HG02588 (cell line): ENCODE results near the gene TMOD2.

ENCODE experiments used
- ATAC-seq: cut with Tn5 transposase; IDR thresholded peaks from one replicate; pipeline ENCODE4 v1.9.1; 2021; ENCODE audit warnings: mild to moderate bottlenecking, moderate library complexity; ENCODE audit not compliant: unreplicated experiment

The TMOD2 gene

GRCh38 chr15:51809457-51809856 lies 58.1 kb downstream of the TMOD2 start:
- ATAC-seq = no peak

- no peak for ATAC-seq
Observed at GRCh38 chr15:51812598-51812997, 61.2 kb downstream of the TMOD2 start.

- ATAC-seq = no peak
Observed at GRCh38 chr15:51814606-51815005, 63.2 kb downstream of the TMOD2 start.

GRCh38 chr15:51816611-51817010 lies 65.2 kb downstream of the TMOD2 start:
- no peak for ATAC-seq

GRCh38 chr15:51818150-51818549 lies 66.8 kb downstream of the TMOD2 start:
- ATAC-seq = no peak

GRCh38 chr15:51825698-51826097 lies 74.3 kb downstream of the TMOD2 start:
- ATAC-seq = no peak

GRCh38 chr15:51828621-51829375 lies 77.4 kb downstream of the TMOD2 start:
- ATAC-seq = no peak

GRCh38 chr15:51829376-51830275 lies 78.2 kb downstream of the TMOD2 start, which contains the start of gene TMOD3:
TMOD3 (plus strand) TSS chr15:51829653; CDS start chr15:51862885, 33,232 bp downstream.
- peak; percentile 88 for ATAC-seq

- no peak for ATAC-seq
Observed at GRCh38 chr15:51830276-51830806, 78.9 kb downstream of the TMOD2 start.

- ATAC-seq = no peak
Observed at GRCh38 chr15:51833772-51834171, 82.4 kb downstream of the TMOD2 start.

GRCh38 chr15:51837792-51838251 lies 86.4 kb downstream of the TMOD2 start:
- ATAC-seq = peak; percentile 59

GRCh38 chr15:51838270-51838669 lies 86.9 kb downstream of the TMOD2 start:
- ATAC-seq = no peak

- ATAC-seq = no peak
Observed at GRCh38 chr15:51840692-51841091, 89.3 kb downstream of the TMOD2 start.

- no peak for ATAC-seq
Observed at GRCh38 chr15:51841406-51842040, 90.1 kb downstream of the TMOD2 start.

GRCh38 chr15:51842265-51842664 lies 90.9 kb downstream of the TMOD2 start:
- no peak for ATAC-seq

GRCh38 chr15:51842852-51843737 lies 91.7 kb downstream of the TMOD2 start:
- ATAC-seq = peak; percentile 64

- ATAC-seq = no peak
Observed at GRCh38 chr15:51844747-51845426, 93.5 kb downstream of the TMOD2 start.

GRCh38 chr15:51846066-51846462 lies 94.7 kb downstream of the TMOD2 start:
- no peak for ATAC-seq

GRCh38 chr15:51846463-51847230 lies 95.2 kb downstream of the TMOD2 start:
- no peak for ATAC-seq
